Measurements from ENCODE around the gene DCLK1. TPM values are rescaled to one million over a fixed set of nuclear protein-coding genes. Genes with fewer than 3 reads are reported as not detected.

Gene DCLK1
- total RNA-seq, 1 donor from 2014 or later, result under 0.01 TPM

GRCh38 chr13:35787937-35788336 lies 343.2 kb downstream of the DCLK1 start:
- FAIRE-seq, result no peak
- H3K27me3 ChIP-seq (ENCODE audit: control insufficient read depth, insufficient read depth, low read length), result peaks cover 2% of the 10 kb centered on the region

GRCh38 chr13:35785576-35786303 lies 345.4 kb downstream of the DCLK1 start:
- no peak for TF ChIP-seq CTCF (IDR thresholded peaks at IDR 0.05; ENCODE audit: insufficient read depth, low read length, severe bottlenecking)
- Histone ChIP-seq H3K27me3 (ENCODE audit: control insufficient read depth, insufficient read depth, low read length) (peaks cover 2% of the 10 kb centered on the region), H3K4me3 (ENCODE audit: low read depth, low read length) (no peak overlapping the region), H3K36me3 (ENCODE audit: control insufficient read depth, insufficient read depth, low read length) (no peaks in the 10 kb centered on the region)
- DNase-seq (ENCODE audit: low read depth), result no peak
- FAIRE-seq, result no peak

More at GRCh38 chr13:35787937-35788336, 343.2 kb downstream of the DCLK1 start:
- Histone ChIP-seq H3K36me3 (ENCODE audit: control insufficient read depth, insufficient read depth, low read length) (no peaks in the 10 kb centered on the region), H3K4me3 (ENCODE audit: low read depth, low read length) (no peak overlapping the region)
- no peak for DNase-seq (ENCODE audit: low read depth)
- no peak for TF ChIP-seq CTCF (IDR thresholded peaks at IDR 0.05; ENCODE audit: insufficient read depth, low read length, severe bottlenecking)

- DNase-seq (ENCODE audit: low read depth) (no peak), FAIRE-seq (no peak)
- Histone ChIP-seq H3K36me3 (ENCODE audit: control insufficient read depth, insufficient read depth, low read length) (no peaks in the 10 kb centered on the region), H3K27me3 (ENCODE audit: control insufficient read depth, insufficient read depth, low read length) (peaks cover 2% of the 10 kb centered on the region), H3K4me3 (ENCODE audit: low read depth, low read length) (no peak overlapping the region)
- no peak for TF ChIP-seq CTCF (IDR thresholded peaks at IDR 0.05; ENCODE audit: insufficient read depth, low read length, severe bottlenecking)
Observed at GRCh38 chr13:35784286-35784951, 346.8 kb downstream of the DCLK1 start.

- no peaks in the 10 kb centered on the region for H3K36me3 ChIP-seq (ENCODE audit: control insufficient read depth, insufficient read depth, low read length)
- no peak for FAIRE-seq
- TF ChIP-seq CTCF (IDR thresholded peaks at IDR 0.05; ENCODE audit: insufficient read depth, low read length, severe bottlenecking), result no peak
Observed at GRCh38 chr13:35782793-35783192, 348.4 kb downstream of the DCLK1 start.

GRCh38 chr13:35781036-35782000 lies 349.9 kb downstream of the DCLK1 start:
- Histone ChIP-seq H3K27me3 (ENCODE audit: control insufficient read depth, insufficient read depth, low read length) (peaks cover 5% of the 10 kb centered on the region), H3K4me3 (ENCODE audit: low read depth, low read length) (no peak overlapping the region), H3K36me3 (ENCODE audit: control insufficient read depth, insufficient read depth, low read length) (no peaks in the 10 kb centered on the region)
- no peak for TF ChIP-seq CTCF (IDR thresholded peaks at IDR 0.05; ENCODE audit: insufficient read depth, low read length, severe bottlenecking)
- no peak for FAIRE-seq
- DNase-seq (ENCODE audit: low read depth), result no peak

More at GRCh38 chr13:35782793-35783192, 348.4 kb downstream of the DCLK1 start:
- DNase-seq (ENCODE audit: low read depth), result no peak
- H3K27me3 ChIP-seq (ENCODE audit: control insufficient read depth, insufficient read depth, low read length), result peaks cover 2% of the 10 kb centered on the region
- H3K4me3 ChIP-seq (ENCODE audit: low read depth, low read length), result no peak overlapping the region
